GM12878 (cell line): ENCODE data around the gene POLR1H. TPM values are rescaled to one million over a fixed set of nuclear protein-coding genes. Genes with fewer than 3 reads are reported as not detected.

Source experiments
- ATAC-seq: fragments of 200-7000 bp; cut with Tn5 transposase; 3 replicates; pipeline ENCODE4 v1.9.1; 2020; ENCODE audit warnings: mild to moderate bottlenecking, moderate library complexity
- BruUV-seq: library from RNA; stranded (reverse); fragments of 400-500 nt; replicated peaks from 2 replicates; lab custom pipeline; 2021; lab: Mats Ljungman, UMichigan
- CTCF ChIA-PET: fragments of 300-600 bp; sonication (Branson Sonifier 250); formaldehyde crosslinking; extraction: SDS; loops from one replicate; lab custom pipeline; 2021; ENCODE audit warnings: inconsistent platforms; lab: Yijun Ruan, JAX
- POLR2A ChIA-PET: fragments of 350-600 bp; formaldehyde crosslinking; extraction: SDS; loops from one replicate; lab custom pipeline; 2021; ENCODE audit warnings: inconsistent platforms; lab: Charles Lee
- RAD21 ChIA-PET: fragments of 300-600 bp; sonication (Branson Sonifier 250); formaldehyde crosslinking; loops from one replicate; lab custom pipeline; 2023; ENCODE audit warnings: antibody characterized with exemption; ENCODE audit not compliant: unreplicated experiment; lab: Charles Lee
- SMC1A ChIA-PET: fragments of 300-600 bp; sonication (Branson Sonifier 250); formaldehyde crosslinking; loops from one replicate; lab custom pipeline; 2023; ENCODE audit not compliant: unreplicated experiment, uncharacterized antibody; lab: Charles Lee
- DNase-seq: peaks from one replicate; pipeline ENCODE4 v3.0.0-alpha.2; 2011; ENCODE audit warnings: low read depth, low spot score
- FAIRE-seq: peaks from 3 replicates; lab custom pipeline; 2011; peaks lifted over from hg19 to GRCh38; lab: Jason Lieb, UNC
- H2AFZ ChIP-seq: 2 replicates; pipeline ENCODE4 v1.6.0; 2011; ENCODE audit warnings: low read depth, low read length, control low read depth; ENCODE audit not compliant: control insufficient read depth
- H3K27ac ChIP-seq: 2 replicates; pipeline ENCODE4 v1.5.1; 2011; ENCODE audit warnings: control low read depth; ENCODE audit not compliant: control insufficient read depth, insufficient read depth
- H3K27me3 ChIP-seq, 2 experiments: replicated peaks in 1 of 2; 2 replicates each; pipeline versions ENCODE4 v1.6.0 to v1.6.1; 2011; ENCODE audit warnings: low read length in 1 of 2; ENCODE audit not compliant: control insufficient read depth in 2 of 2, insufficient read depth in 2 of 2
- H3K36me3 ChIP-seq, 2 experiments: 2 replicates each; pipeline ENCODE4 v1.5.1; 2011; ENCODE audit warnings: low read length in 1 of 2; ENCODE audit not compliant: control insufficient read depth in 2 of 2, insufficient read depth in 2 of 2
- H3K4me1 ChIP-seq: 2 replicates; pipeline ENCODE4 v1.6.1; 2011; ENCODE audit warnings: mild to moderate bottlenecking, low read length, moderate library complexity, mixed read lengths; ENCODE audit not compliant: control insufficient read depth, insufficient read depth
- H3K4me2 ChIP-seq: 2 replicates; pipeline ENCODE4 v1.6.0; 2011; ENCODE audit warnings: control low read depth; ENCODE audit not compliant: control insufficient read depth, insufficient read depth
- H3K4me3 ChIP-seq: fragments of 200-600 bp; sonication (generic); 2 replicates; pipeline ENCODE4 v1.5.1; 2016
- H3K79me2 ChIP-seq: 2 replicates; pipeline ENCODE4 v1.6.0; 2011; ENCODE audit warnings: low read length; ENCODE audit not compliant: control insufficient read depth, insufficient read depth
- H3K9ac ChIP-seq: 2 replicates; pipeline ENCODE4 v1.8.0; 2011; ENCODE audit warnings: low read length, control low read depth, mixed read lengths; ENCODE audit not compliant: control insufficient read depth, insufficient read depth
- H3K9me3 ChIP-seq: replicated peaks from 3 replicates; pipeline ENCODE4 v1.5.1; 2011; ENCODE audit warnings: mild to moderate bottlenecking, low read length; ENCODE audit not compliant: control insufficient read depth, insufficient read depth
- H4K20me1 ChIP-seq: 2 replicates; pipeline ENCODE4 v1.6.0; 2011; ENCODE audit not compliant: control insufficient read depth, insufficient read depth
- BACH1 ChIP-seq: fragments of 450-650 bp; IDR thresholded peaks from 2 replicates; pipeline ENCODE4 v1.6.1; 2017; ENCODE audit warnings: mild to moderate bottlenecking, borderline replicate concordance
- BHLHE40 ChIP-seq, 2 experiments: fragments of 450-650 bp in 1 of 2; IDR thresholded peaks; 2 replicates each; pipeline ENCODE4 v1.6.1; 2011 to 2017; ENCODE audit warnings: low read depth in 2 of 2, borderline replicate concordance in 1 of 2, improper control_type of control experiment in 1 of 2, low read length in 1 of 2, mild to moderate bottlenecking in 1 of 2
- CHD1 ChIP-seq: IDR thresholded peaks from 2 replicates; pipeline ENCODE4 v1.6.1; 2012; ENCODE audit warnings: low read depth, low read length, improper control_type of control experiment
- EED ChIP-seq: sonication (generic); IDR thresholded peaks from 2 replicates; pipeline ENCODE4 v1.6.1; 2016; ENCODE audit warnings: antibody characterized with exemption, low read depth
- EZH2 ChIP-seq: IDR thresholded peaks from 2 replicates; pipeline ENCODE4 v1.6.1; 2012; ENCODE audit warnings: low read depth, mild to moderate bottlenecking, control low read depth, inconsistent platforms, low read length, borderline replicate concordance; ENCODE audit not compliant: control insufficient read depth
- FOXM1 ChIP-seq: IDR thresholded peaks from 2 replicates; pipeline ENCODE4 v1.6.1; 2012; ENCODE audit warnings: low read depth, mild to moderate bottlenecking, inconsistent platforms, low read length, moderate library complexity
- MTA3 ChIP-seq: IDR thresholded peaks from 2 replicates; pipeline ENCODE4 v1.6.1; 2012; ENCODE audit warnings: low read length, inconsistent platforms, borderline replicate concordance
- MXI1 ChIP-seq: fragments of 150-350 bp; IDR thresholded peaks from 2 replicates; pipeline ENCODE4 v1.6.1; 2011; ENCODE audit warnings: low read depth, mild to moderate bottlenecking, inconsistent platforms, low read length, improper control_type of control experiment
- PML ChIP-seq: IDR thresholded peaks from 2 replicates; pipeline ENCODE4 v1.6.1; 2012; ENCODE audit warnings: low read length, inconsistent platforms
- POLR2A ChIP-seq: IDR thresholded peaks from 2 replicates; pipeline ENCODE4 v1.6.1; 2011; ENCODE audit warnings: low read depth, mild to moderate bottlenecking, low read length
- RCOR1 ChIP-seq: conservative IDR thresholded peaks from 2 replicates; pipeline ENCODE4 v1.6.1; 2012; ENCODE audit warnings: low read depth, low read length, improper control_type of control experiment
- SMARCA5 ChIP-seq: fragments of 450-650 bp; IDR thresholded peaks from 2 replicates; pipeline ENCODE4 v1.6.1; 2017; ENCODE audit warnings: mild to moderate bottlenecking
- SRF ChIP-seq, 2 experiments: IDR thresholded peaks; 2 replicates each; pipeline ENCODE4 v1.6.1; 2011; ENCODE audit warnings: low read depth in 2 of 2, low read length in 2 of 2, mild to moderate bottlenecking in 1 of 2, moderate library complexity in 1 of 2
- SUPT20H ChIP-seq: IDR thresholded peaks from 2 replicates; pipeline ENCODE4 v1.6.1; 2011; ENCODE audit warnings: low read depth, mild to moderate bottlenecking, low read length, moderate library complexity, borderline replicate concordance; ENCODE audit not compliant: control insufficient read depth
- TCF7 ChIP-seq: IDR thresholded peaks from 2 replicates; pipeline ENCODE4 v1.6.1; 2014; ENCODE audit warnings: antibody characterized with exemption, borderline replicate concordance
- ZNF24 ChIP-seq: fragments of 450-650 bp; IDR thresholded peaks from 2 replicates; pipeline ENCODE4 v1.6.1; 2017; ENCODE audit warnings: antibody characterized with exemption, mild to moderate bottlenecking
- ZNF274 ChIP-seq: IDR thresholded peaks from one replicate; pipeline ENCODE4 v1.8.0; 2011; ENCODE audit not compliant: insufficient read length, insufficient read depth
- whole genome bisulfite sequencing: methylation state at CpG from one replicate; pipeline ENCODE4 v1.1.6; 2016; ENCODE audit warnings: low lambda C conversion rate; ENCODE audit not compliant: insufficient replicate concordance, insufficient coverage; ENCODE audit errors: missing lambda C conversion rate; 5-methylcytosine and 5-hydroxymethylcytosine counted together
- in situ Hi-C: fragments of 300-500 bp; cut with MboI; formaldehyde crosslinking; loops from 9 replicates; pipeline ENCODE4 v1.14.3; 2018; ENCODE audit warnings: mixed read lengths
- intact Hi-C: fragments of 100-400 bp; cut with micrococcal nuclease; formaldehyde crosslinking; loops from one replicate; pipeline ENCODE4 v1.14.2; 2022; ENCODE audit not compliant: unreplicated experiment
- polyA plus RNA-seq, 11 experiments: library from polyadenylated mRNA; depleted of rRNA in 4 of 11; unstranded in 6 of 11; stranded (reverse) in 5 of 11; fragments of >200 nt; fragmentation: Nextera tagmentation in 4 of 11; fragmentation: Illumina TruSeq in 1 of 11; extraction: Ambion mirVana in 4 of 11; extraction: Trizol in 1 of 11; gene quantifications; 1 replicate in 1 of 11; 2 replicates in 10 of 11; pipeline versions ENCODE4 v1.2.1 to v1.2.3, GENCODE V29; 2011 to 2016; ENCODE audit warnings: inconsistent platforms in 2 of 11, missing spikeins in 2 of 11, low read depth in 1 of 11
- total RNA-seq, 4 experiments: library from RNA; depleted of rRNA in 3 of 4; stranded (reverse); fragments of >200 nt in 3 of 4; fragmentation: Illumina TruSeq in 1 of 4; extraction: Trizol in 1 of 4; gene quantifications; 2 replicates each; pipeline versions ENCODE4 v1.2.1 to v1.2.3, GENCODE V29; 2013 to 2021
- TF ChIP-seq, protein P1 (sequence below): fragments of 450-650 bp; IDR thresholded peaks from 2 replicates; pipeline ENCODE4 v1.6.1; 2018; ENCODE audit warnings: borderline replicate concordance, mild to moderate bottlenecking; ENCODE audit not compliant: partially characterized antibody
- TF ChIP-seq, protein P2 (sequence below): IDR thresholded peaks from 2 replicates; pipeline ENCODE4 v1.6.1; 2011; ENCODE audit warnings: borderline replicate concordance, low read depth, mild to moderate bottlenecking, moderate library complexity, mixed read lengths, low read length; ENCODE audit not compliant: insufficient read depth; ENCODE audit errors: extremely low read length

The POLR1H gene
- total and polyA plus RNA-seq, 10 of the 15 experiments (the other 5 are each of a cell fraction or from before 2014, with no cell fraction given) = 50.6 to 160 (median 77.7) TPM

DNA sequence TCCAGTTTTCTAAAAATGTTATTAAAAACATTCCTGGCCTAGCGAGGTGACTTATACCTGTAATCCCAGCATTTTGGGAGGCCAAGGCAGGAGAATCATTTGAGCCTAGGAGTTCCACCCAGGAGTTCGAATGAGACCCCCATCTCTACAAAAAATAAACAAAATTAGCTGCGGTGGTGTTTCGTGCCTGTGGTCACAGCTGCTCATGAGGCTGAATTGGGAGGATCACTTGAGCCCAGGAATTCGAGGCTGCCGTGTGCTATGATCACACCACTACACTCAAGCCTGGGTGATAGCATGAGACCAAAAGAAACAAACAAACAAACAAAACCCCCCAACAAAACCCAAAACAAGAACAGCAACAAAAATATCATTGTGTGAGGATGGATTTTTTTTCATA, 19.8 kb upstream of the POLR1H start:
- ATAC-seq = no peak
- H3K4me3 ChIP-seq = no peak overlapping the region

DNA sequence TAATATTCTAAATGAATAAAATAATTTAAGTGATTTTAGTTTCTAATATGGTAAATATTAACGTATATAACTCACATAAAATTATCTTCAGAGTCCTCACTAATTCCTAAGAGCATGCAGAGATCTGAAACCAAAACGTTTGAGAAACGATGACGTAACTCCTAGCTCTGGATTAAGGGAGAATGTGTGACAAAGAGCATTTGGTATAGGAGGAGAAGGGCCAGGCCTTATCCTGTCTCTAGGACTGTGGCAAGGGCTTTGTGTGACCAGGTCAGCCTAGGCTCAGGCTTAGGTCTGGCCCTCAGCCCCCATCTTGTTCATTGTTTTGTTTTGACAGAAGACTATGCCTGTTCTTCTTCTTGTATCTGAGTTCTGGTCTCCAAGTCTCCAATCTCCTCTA, 19.2 kb upstream of the POLR1H start:
- Histone ChIP-seq H3K27ac (no peak overlapping the region), H4K20me1 (no peaks in the 10 kb centered on the region), H3K9ac (no peak overlapping the region), H3K27me3 (no peaks in the 10 kb centered on the region), H2AFZ (no peak overlapping the region), H3K79me2 (no peaks in the 10 kb centered on the region), H3K9me3 (no peaks in the 10 kb centered on the region), H3K4me3 (no peak overlapping the region), H3K4me1 (peaks cover 15% of the 10 kb centered on the region), H3K4me2 (no peak overlapping the region), H3K36me3 (no peaks in the 10 kb centered on the region)
- ChIA-PET SMC1A (interaction anchor here (1.1 to 2.1 kb wide), 6 partner anchors 17 to 89 kb away, joined by 3 to 7 read pairs (median 4); partner anchors contain the start of gene POLR1H), RAD21 (interaction anchor here (1.5 kb wide), 1 partner anchor 74 kb away, joined by 3 read pairs; no protein-coding TSS in a partner anchor), POLR2A (interaction anchor here (0.9 kb wide), 1 partner anchor 20 kb away, joined by 3 read pairs; the partner anchor contains the start of gene POLR1H), CTCF (interaction anchor here (0.6 kb wide), 1 partner anchor 16 kb away, joined by 3 read pairs; no protein-coding TSS in a partner anchor)
- intact Hi-C loops (no loop called here), in situ Hi-C loops (no loop called here)
- 94% methylated on average over 4 of the region's 4 CpGs for WGBS
- FAIRE-seq (no peak), ATAC-seq (no peak), DNase-seq (no peak)
- BruUV-seq = no TSS peak
- no peak for TF ChIP-seq CHD1
- no peak for TF ChIP-seq RCOR1
- TF ChIP-seq BHLHE40 (IDR thresholded peaks at IDR 0.05; ENCODE audit: borderline replicate concordance in 1 of 2, low read depth in 2 of 2, low read length in 1 of 2) = no peak
- no peak for TF ChIP-seq SUPT20H
- no peak for TF ChIP-seq TCF7
- no peak for TF ChIP-seq SRF (IDR thresholded peaks at IDR 0.05; ENCODE audit: low read depth in 2 of 2, low read length in 2 of 2)
- no peak for TF ChIP-seq ZNF24
- no peak for TF ChIP-seq SMARCA5
- TF ChIP-seq ZNF274 = no peak
- TF ChIP-seq, protein P1, sequence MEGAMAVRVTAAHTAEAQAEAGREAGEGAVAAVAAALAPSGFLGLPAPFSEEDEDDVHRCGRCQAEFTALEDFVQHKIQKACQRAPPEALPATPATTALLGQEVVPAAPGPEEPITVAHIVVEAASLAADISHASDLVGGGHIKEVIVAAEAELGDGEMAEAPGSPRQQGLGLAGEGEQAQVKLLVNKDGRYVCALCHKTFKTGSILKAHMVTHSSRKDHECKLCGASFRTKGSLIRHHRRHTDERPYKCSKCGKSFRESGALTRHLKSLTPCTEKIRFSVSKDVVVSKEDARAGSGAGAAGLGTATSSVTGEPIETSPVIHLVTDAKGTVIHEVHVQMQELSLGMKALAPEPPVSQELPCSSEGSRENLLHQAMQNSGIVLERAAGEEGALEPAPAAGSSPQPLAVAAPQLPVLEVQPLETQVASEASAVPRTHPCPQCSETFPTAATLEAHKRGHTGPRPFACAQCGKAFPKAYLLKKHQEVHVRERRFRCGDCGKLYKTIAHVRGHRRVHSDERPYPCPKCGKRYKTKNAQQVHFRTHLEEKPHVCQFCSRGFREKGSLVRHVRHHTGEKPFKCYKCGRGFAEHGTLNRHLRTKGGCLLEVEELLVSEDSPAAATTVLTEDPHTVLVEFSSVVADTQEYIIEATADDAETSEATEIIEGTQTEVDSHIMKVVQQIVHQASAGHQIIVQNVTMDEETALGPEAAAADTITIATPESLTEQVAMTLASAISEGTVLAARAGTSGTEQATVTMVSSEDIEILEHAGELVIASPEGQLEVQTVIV = no peak

More for the DNA sequence above, 19.8 kb upstream of the POLR1H start:
- Histone ChIP-seq H3K27ac (no peak overlapping the region), H3K4me1 (peaks cover 15% of the 10 kb centered on the region), H2AFZ (no peak overlapping the region), H3K9ac (no peak overlapping the region), H3K4me2 (no peak overlapping the region), H3K27me3 (no peaks in the 10 kb centered on the region), H4K20me1 (no peaks in the 10 kb centered on the region), H3K9me3 (no peaks in the 10 kb centered on the region), H3K36me3 (no peaks in the 10 kb centered on the region), H3K79me2 (no peaks in the 10 kb centered on the region)
- in situ Hi-C loops (no loop called here), intact Hi-C loops (no loop called here)
- no TSS peak for BruUV-seq
- ChIA-PET CTCF (no interaction called here), RAD21 (interaction anchor here (1.5 kb wide), 1 partner anchor 74 kb away, joined by 3 read pairs; no protein-coding TSS in a partner anchor), POLR2A (interaction anchor here (0.9 to 2.0 kb wide), 2 partner anchors 20 to 25 kb away, joined by 3 to 5 read pairs; partner anchors contain the start of genes POLR1H and PPP1R11), SMC1A (interaction anchor here (0.9 to 2.1 kb wide), 4 partner anchors 10 to 90 kb away, joined by 3 to 7 read pairs (median 3); no protein-coding TSS in a partner anchor)
- FAIRE-seq (no peak), DNase-seq (no peak)
- TF ChIP-seq, protein P2, sequence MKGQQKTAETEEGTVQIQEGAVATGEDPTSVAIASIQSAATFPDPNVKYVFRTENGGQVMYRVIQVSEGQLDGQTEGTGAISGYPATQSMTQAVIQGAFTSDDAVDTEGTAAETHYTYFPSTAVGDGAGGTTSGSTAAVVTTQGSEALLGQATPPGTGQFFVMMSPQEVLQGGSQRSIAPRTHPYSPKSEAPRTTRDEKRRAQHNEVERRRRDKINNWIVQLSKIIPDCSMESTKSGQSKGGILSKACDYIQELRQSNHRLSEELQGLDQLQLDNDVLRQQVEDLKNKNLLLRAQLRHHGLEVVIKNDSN = no peak
- no peak for TF ChIP-seq EZH2
- no peak for TF ChIP-seq PML
- no peak for TF ChIP-seq MTA3
- TF ChIP-seq MXI1 = no peak
- TF ChIP-seq FOXM1 = no peak
- TF ChIP-seq BACH1 = no peak
- TF ChIP-seq EED = no peak
- no peak for TF ChIP-seq POLR2A
- 88% methylated on average over 6 of the region's 6 CpGs for WGBS
